Tibial nerve (tissue), 4 donors: ENCODE data around the gene SLC40A1. TPM values are rescaled to one million over a fixed set of nuclear protein-coding genes. Genes with fewer than 3 reads are reported as not detected.

ENCODE experiments used
- DNase-seq, 2 donors: peaks; one replicate each; pipeline ENCODE4 v3.0.0-alpha.2; 2019; ENCODE audit warnings: low spot score in 2 of 2
- H3K27ac ChIP-seq, 4 donors: fragments of 200-600 bp; sonication (generic) in 3 of 4; one replicate each; pipeline ENCODE4 v1.5.1; 2017 to 2019; ENCODE audit warnings: mild to moderate bottlenecking in 1 of 4
- H3K27me3 ChIP-seq, 2 donors: fragments of 200-600 bp; sonication (generic) in 1 of 2; one replicate each; pipeline versions ENCODE4 v1.5.1 to v1.6.0; 2017 to 2019
- H3K36me3 ChIP-seq, 3 donors: fragments of 200-600 bp; sonication (generic); one replicate each; pipeline ENCODE4 v1.5.1; 2018 to 2019
- H3K4me1 ChIP-seq, 4 donors: fragments of 200-600 bp; sonication (generic) in 3 of 4; one replicate each; pipeline ENCODE4 v1.5.1; 2017 to 2019
- H3K4me3 ChIP-seq, 4 donors: fragments of 200-600 bp; sonication (generic) in 3 of 4; one replicate each; pipeline ENCODE4 v1.5.1; 2017 to 2019; ENCODE audit warnings: mild to moderate bottlenecking in 1 of 4, moderate library complexity in 1 of 4
- H3K9me3 ChIP-seq, 4 donors: fragments of 200-600 bp; sonication (generic) in 3 of 4; one replicate each; pipeline ENCODE4 v1.5.1; 2017 to 2019
- CTCF ChIP-seq, 5 experiments: fragments of 200-600 bp in 3 of 5; fragments of 450-650 bp in 2 of 5; sonication (generic) in 3 of 5; IDR thresholded peaks; one replicate each; pipeline ENCODE4 v1.5.1; 2016 to 2019; ENCODE audit warnings: antibody characterized with exemption in 5 of 5, mild to moderate bottlenecking in 3 of 5, moderate library complexity in 2 of 5
- EP300 ChIP-seq, 2 donors: sonication (generic); formaldehyde crosslinking; IDR thresholded peaks; one replicate each; pipeline ENCODE4 v1.6.1; 2017; ENCODE audit warnings: antibody characterized with exemption in 2 of 2, mild to moderate bottlenecking in 1 of 2
- POLR2A ChIP-seq, 2 donors: fragments of 450-650 bp; IDR thresholded peaks; one replicate each; pipeline ENCODE4 v1.6.1; 2017; ENCODE audit warnings: antibody characterized with exemption in 2 of 2, mild to moderate bottlenecking in 2 of 2, moderate library complexity in 2 of 2
- WGBS, 2 donors: methylation state at CpG; one replicate each; pipeline ENCODE4 v1.1.5; 2018; 5-methylcytosine and 5-hydroxymethylcytosine counted together
- total RNA-seq, 4 donors: library from RNA; depleted of rRNA; stranded (reverse); fragments of >200 nt; gene quantifications; one replicate each; pipeline ENCODE4 v1.1.0, GENCODE V29; 2016

The SLC40A1 gene
- total RNA-seq, 4 donors from 2014 or later: 26.0 to 51.1 (median 36.0) TPM

GRCh38 chr2:189625636-189626035 is 45.0 kb upstream of the SLC40A1 start:
- no peak overlapping the region for H3K4me3 ChIP-seq
- TF ChIP-seq POLR2A (IDR thresholded peaks at IDR 0.05): no peak
- TF ChIP-seq EP300 (IDR thresholded peaks at IDR 0.05): no peak
- no peak for TF ChIP-seq CTCF (IDR thresholded peaks at IDR 0.05)
- no peaks in the 10 kb centered on the region for H3K4me1 ChIP-seq
- no peaks in the 10 kb centered on the region for H3K27me3 ChIP-seq
- no peak overlapping the region for H3K27ac ChIP-seq
- no peaks in the 10 kb centered on the region for H3K9me3 ChIP-seq
- DNase-seq: no peak
- H3K36me3 ChIP-seq: no peaks in the 10 kb centered on the region
- whole genome bisulfite sequencing, 2 donors: 89 to 97% methylated on average over 2 of the region's 2 CpGs

GRCh38 chr2:189624648-189625355 is 44.2 kb upstream of the SLC40A1 start:
- TF ChIP-seq POLR2A (IDR thresholded peaks at IDR 0.05) (no peak), CTCF (IDR thresholded peaks at IDR 0.05) (no peak), EP300 (IDR thresholded peaks at IDR 0.05) (no peak)
- no peak overlapping the region for H3K4me3 ChIP-seq
- H3K9me3 ChIP-seq: no peaks in the 10 kb centered on the region
- H3K4me1 ChIP-seq: no peaks in the 10 kb centered on the region
- DNase-seq: no peak
- H3K27me3 ChIP-seq: no peaks in the 10 kb centered on the region
- WGBS, 2 donors: 88 to 89% methylated on average over 3 of the region's 3 CpGs
- H3K36me3 ChIP-seq: no peaks in the 10 kb centered on the region
- H3K27ac ChIP-seq: no peak overlapping the region

- 88 to 91% methylated on average over 1 of the region's 1 CpG for WGBS, 2 donors
- no peak for TF ChIP-seq CTCF (IDR thresholded peaks at IDR 0.05)
- TF ChIP-seq EP300 (IDR thresholded peaks at IDR 0.05): no peak
- no peak for TF ChIP-seq POLR2A (IDR thresholded peaks at IDR 0.05)
- Histone ChIP-seq H3K4me3 (no peak overlapping the region), H3K27ac (no peak overlapping the region), H3K27me3 (no peaks in the 10 kb centered on the region), H3K36me3 (no peaks in the 10 kb centered on the region), H3K4me1 (no peaks in the 10 kb centered on the region), H3K9me3 (no peaks in the 10 kb centered on the region)
- DNase-seq: no peak
Observed at GRCh38 chr2:189623049-189623448, 42.5 kb upstream of the SLC40A1 start.

GRCh38 chr2:189621781-189622180 is 41.2 kb upstream of the SLC40A1 start:
- no peak for TF ChIP-seq POLR2A (IDR thresholded peaks at IDR 0.05)
- no peak for TF ChIP-seq CTCF (IDR thresholded peaks at IDR 0.05)
- no peak for TF ChIP-seq EP300 (IDR thresholded peaks at IDR 0.05)
- H3K4me3 ChIP-seq: no peak overlapping the region
- no peaks in the 10 kb centered on the region for H3K36me3 ChIP-seq
- DNase-seq: no peak
- no peaks in the 10 kb centered on the region for H3K9me3 ChIP-seq
- H3K4me1 ChIP-seq: no peaks in the 10 kb centered on the region
- no peaks in the 10 kb centered on the region for H3K27me3 ChIP-seq
- H3K27ac ChIP-seq: no peak overlapping the region

- 0% methylated on average over 1 of the region's 1 CpG for WGBS, 2 donors
Observed at GRCh38 chr2:189618197-189618596, 37.6 kb upstream of the SLC40A1 start.

More at GRCh38 chr2:189618197-189618596, 37.6 kb upstream of the SLC40A1 start:
- TF ChIP-seq CTCF (IDR thresholded peaks at IDR 0.05) (no peak), EP300 (IDR thresholded peaks at IDR 0.05) (no peak), POLR2A (IDR thresholded peaks at IDR 0.05) (no peak)
- H3K4me1 ChIP-seq: peaks cover 0 to 9% (median 0%) of the 10 kb centered on the region in 4 donors
- H3K27me3 ChIP-seq: no peaks in the 10 kb centered on the region
- DNase-seq: no peak
- no peaks in the 10 kb centered on the region for H3K36me3 ChIP-seq
- H3K9me3 ChIP-seq: no peaks in the 10 kb centered on the region
- no peak overlapping the region for H3K27ac ChIP-seq
- no peak overlapping the region for H3K4me3 ChIP-seq
